H9 (cell line): ENCODE results near the gene PPT1. TPM values are rescaled to one million over a fixed set of nuclear protein-coding genes. Genes with fewer than 3 reads are reported as not detected.

ENCODE experiments used
- DNase-seq: peaks from one replicate; pipeline ENCODE4 v3.0.0-alpha.2; 2017
- H2AFZ ChIP-seq: one replicate; pipeline ENCODE4 v1.6.1; 2013; ENCODE audit warnings: mild to moderate bottlenecking, low read length, control low read depth, moderate library complexity
- H2AK5ac ChIP-seq: 2 replicates; pipeline ENCODE4 v1.6.1; 2013; ENCODE audit warnings: low read length, control low read depth, mixed read lengths; ENCODE audit not compliant: insufficient read length
- H2BK120ac ChIP-seq: one replicate; pipeline ENCODE4 v1.6.1; 2013; ENCODE audit warnings: low read depth, mild to moderate bottlenecking, low read length, control low read depth, inconsistent platforms; ENCODE audit not compliant: poor library complexity, severe bottlenecking
- H2BK12ac ChIP-seq: 2 replicates; pipeline ENCODE4 v1.6.1; 2013; ENCODE audit warnings: low read length, control low read depth, mixed read lengths, low read depth; ENCODE audit not compliant: insufficient read length
- H2BK15ac ChIP-seq: 2 replicates; pipeline ENCODE4 v1.6.1; 2013; ENCODE audit warnings: low read depth, low read length, control low read depth
- H2BK20ac ChIP-seq: one replicate; pipeline ENCODE4 v1.6.1; 2013; ENCODE audit warnings: low read depth, mild to moderate bottlenecking, low read length, control low read depth, inconsistent platforms; ENCODE audit not compliant: poor library complexity, severe bottlenecking
- H2BK5ac ChIP-seq: 2 replicates; pipeline ENCODE4 v1.6.1; 2013; ENCODE audit warnings: low read length, control low read depth, mixed read lengths; ENCODE audit not compliant: insufficient read length
- H3K14ac ChIP-seq: 2 replicates; pipeline ENCODE4 v1.6.1; 2013; ENCODE audit warnings: low read length, control low read depth; ENCODE audit not compliant: insufficient read depth
- H3K18ac ChIP-seq: 2 replicates; pipeline ENCODE4 v1.6.1; 2013; ENCODE audit warnings: low read depth, mild to moderate bottlenecking, mixed read lengths, low read length, control low read depth; ENCODE audit not compliant: insufficient read length
- H3K23ac ChIP-seq: 2 replicates; pipeline ENCODE4 v1.6.1; 2013; ENCODE audit warnings: low read length, control low read depth, mixed read lengths, low read depth; ENCODE audit not compliant: insufficient read length
- H3K23me2 ChIP-seq: 2 replicates; pipeline ENCODE4 v1.6.1; 2013; ENCODE audit warnings: low read depth, mild to moderate bottlenecking, mixed read lengths, low read length, control low read depth; ENCODE audit not compliant: insufficient read length, poor library complexity, severe bottlenecking
- H3K27ac ChIP-seq: 2 replicates; pipeline ENCODE4 v1.5.1; 2013; ENCODE audit warnings: low read length, control low read depth, mixed read lengths, low read depth; ENCODE audit not compliant: insufficient read length
- H3K27me3 ChIP-seq: 2 replicates; pipeline ENCODE4 v1.6.1; 2013; ENCODE audit warnings: low read length, control low read depth, inconsistent platforms; ENCODE audit not compliant: insufficient read depth
- H3K4ac ChIP-seq: 2 replicates; pipeline ENCODE4 v1.6.1; 2013; ENCODE audit warnings: low read depth, mild to moderate bottlenecking, control low read depth, inconsistent platforms, low read length, moderate library complexity
- H3K4me1 ChIP-seq: 2 replicates; pipeline ENCODE4 v1.6.1; 2013; ENCODE audit warnings: low read length, control low read depth, inconsistent platforms; ENCODE audit not compliant: insufficient read depth
- H3K4me2 ChIP-seq: 2 replicates; pipeline ENCODE4 v1.6.1; 2013; ENCODE audit warnings: low read length, control low read depth, mixed read lengths; ENCODE audit not compliant: insufficient read length, insufficient read depth
- H3K56ac ChIP-seq: 2 replicates; pipeline ENCODE4 v1.6.1; 2013; ENCODE audit warnings: low read depth, mild to moderate bottlenecking, mixed read lengths, low read length, control low read depth; ENCODE audit not compliant: insufficient read length
- H3K79me1 ChIP-seq: 2 replicates; pipeline ENCODE4 v1.6.1; 2013; ENCODE audit warnings: low read depth, mild to moderate bottlenecking, moderate library complexity, low read length, control low read depth, inconsistent platforms; ENCODE audit not compliant: insufficient read depth, poor library complexity, severe bottlenecking
- H3K79me2 ChIP-seq: 2 replicates; pipeline ENCODE4 v1.6.1; 2013; ENCODE audit warnings: low read length, control low read depth, inconsistent platforms; ENCODE audit not compliant: insufficient read depth
- H3K9ac ChIP-seq: 2 replicates; pipeline ENCODE4 v1.6.1; 2013; ENCODE audit warnings: low read length, control low read depth, mixed read lengths; ENCODE audit not compliant: insufficient read length; ENCODE audit errors: extremely low read depth
- H3K9me3 ChIP-seq: one replicate; pipeline ENCODE4 v1.6.1; 2013; ENCODE audit warnings: low read depth, low read length, inconsistent platforms; ENCODE audit not compliant: control insufficient read depth
- H3T11ph ChIP-seq: one replicate; pipeline ENCODE4 v1.6.1; 2013; ENCODE audit warnings: mild to moderate bottlenecking, low read length, control low read depth, inconsistent platforms
- H4K20me1 ChIP-seq: one replicate; pipeline ENCODE4 v1.6.1; 2013; ENCODE audit not compliant: control insufficient read depth, insufficient read length, insufficient read depth
- H4K5ac ChIP-seq: 2 replicates; pipeline ENCODE4 v1.6.1; 2013; ENCODE audit warnings: low read depth, mild to moderate bottlenecking, mixed read lengths, low read length, control low read depth; ENCODE audit not compliant: insufficient read length
- H4K8ac ChIP-seq: replicated peaks from 2 replicates; pipeline ENCODE4 v1.6.1; 2013; ENCODE audit warnings: low read length, control low read depth, mixed read lengths, low read depth; ENCODE audit not compliant: insufficient read length
- H4K91ac ChIP-seq: 2 replicates; pipeline ENCODE4 v1.6.1; 2013; ENCODE audit warnings: low read depth, mild to moderate bottlenecking, moderate library complexity, mixed read lengths, low read length, control low read depth; ENCODE audit not compliant: insufficient read length
- H3K27ac Mint-ChIP-seq, 3 experiments: 2 replicates in 2 of 3; 3 replicates in 1 of 3; pipeline ENCODE4 v1.8.0; 2020 to 2021; ENCODE audit warnings: mixed read lengths in 3 of 3, mild to moderate bottlenecking in 1 of 3, moderate library complexity in 1 of 3
- H3K27me3 Mint-ChIP-seq: 2 replicates; pipeline ENCODE4 v1.8.0; 2021; ENCODE audit warnings: low read depth, mild to moderate bottlenecking, moderate library complexity, mixed read lengths
- H3K36me3 Mint-ChIP-seq, 3 experiments: 2 replicates in 2 of 3; 3 replicates in 1 of 3; pipeline ENCODE4 v1.8.0; 2020 to 2021; ENCODE audit warnings: low read depth in 3 of 3, mixed read lengths in 3 of 3; ENCODE audit not compliant: insufficient read depth in 1 of 3
- H3K4me1 Mint-ChIP-seq, 2 experiments: 2 replicates each; pipeline ENCODE4 v1.8.0; 2020; ENCODE audit warnings: mixed read lengths in 2 of 2
- H3K4me3 Mint-ChIP-seq, 2 experiments: 2 replicates in 1 of 2; 3 replicates in 1 of 2; pipeline ENCODE4 v1.8.0; 2020 to 2021; ENCODE audit warnings: mild to moderate bottlenecking in 2 of 2, mixed read lengths in 2 of 2, moderate library complexity in 1 of 2
- H3K9me3 Mint-ChIP-seq, 2 experiments: 2 replicates in 1 of 2; 3 replicates in 1 of 2; pipeline ENCODE4 v1.8.0; 2020; ENCODE audit warnings: mild to moderate bottlenecking in 2 of 2, mixed read lengths in 2 of 2, moderate library complexity in 1 of 2
- WGBS: extraction: QIAGEN DNeasy Blood & Tissue Kit; methylation state at CpG from one replicate; pipeline ENCODE4 v1.1.7; 2013; ENCODE audit warnings: missing lambda C conversion rate, low lambda C conversion rate, mixed read lengths; ENCODE audit not compliant: insufficient read length; ENCODE audit errors: extremely low coverage; 5-methylcytosine and 5-hydroxymethylcytosine counted together
- total RNA-seq: library from RNA; stranded (reverse); gene quantifications from 2 replicates; pipeline ENCODE4 v1.2.1, GENCODE V29; 2021
- TF ChIP-seq, protein P1 (sequence below): fragments of 200-600 bp; sonication (generic); conservative IDR thresholded peaks from 3 replicates; pipeline ENCODE4 v1.8.0; 2021; ENCODE audit warnings: antibody characterized with exemption, mild to moderate bottlenecking

Gene PPT1
- total RNA-seq, 1 experiment from 2014 or later: 109 TPM

DNA sequence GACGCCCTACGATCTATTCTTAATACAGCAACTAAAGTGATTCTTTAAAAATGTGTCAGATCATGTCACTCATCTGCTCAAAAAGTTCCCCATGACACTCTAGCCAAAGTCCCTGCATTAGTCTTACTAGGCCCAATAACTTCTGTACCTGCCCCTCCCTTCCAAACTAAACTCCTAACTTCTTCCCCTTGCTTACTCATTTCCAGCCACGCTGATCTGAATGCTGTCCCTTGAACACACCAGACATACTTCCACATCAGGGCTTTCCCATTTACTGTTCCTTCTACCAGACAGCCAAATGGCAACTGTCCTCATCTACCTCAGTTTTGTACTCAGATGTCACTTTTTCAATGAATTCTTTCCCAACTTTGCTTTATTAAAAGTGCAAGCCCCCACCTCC lies 1.2 kb downstream of the PPT1 start:
- no CpG with 5 or more reads among the region's 3 CpGs for WGBS
- DNase-seq: no peak
- Mint-ChIP-seq H3K27ac (no peak overlapping the region), H3K4me1 (peaks cover 6 to 16% of the 10 kb centered on the region in 2 experiments), H3K36me3 (peaks cover 7 to 16% (median 10%) of the 10 kb centered on the region in 3 experiments; a peak in 5 of 7 replicates), H3K27me3 (peaks cover 12% of the 10 kb centered on the region), H3K4me3 (peak overlapping the region; percentile 2 to 60; a peak in 4 of 5 replicates), H3K9me3 (no peaks in the 10 kb centered on the region; a peak in 1 of 5 replicates)
- peak overlapping the region; percentile 94 for H3K4me2 ChIP-seq
- H3K18ac ChIP-seq: no peak overlapping the region
- H2AFZ ChIP-seq: no peak overlapping the region
- H3K23me2 ChIP-seq: peaks cover 5% of the 10 kb centered on the region
- peaks cover 6% of the 10 kb centered on the region; the same call in 1 of the 2 replicates for H3K79me2 ChIP-seq
- H3K79me1 ChIP-seq: peaks cover 6% of the 10 kb centered on the region
- no peak overlapping the region for H3K9ac ChIP-seq
- peaks cover 2% of the 10 kb centered on the region; the same call in 1 of the 2 replicates for H3K4me1 ChIP-seq
- H3K56ac ChIP-seq: no peak overlapping the region
- no peaks in the 10 kb centered on the region for H3K9me3 ChIP-seq
- no peak overlapping the region for H2AK5ac ChIP-seq
- H3K27me3 ChIP-seq: no peaks in the 10 kb centered on the region
- H3K27ac ChIP-seq: no peak overlapping the region
- H3K14ac ChIP-seq: no peak overlapping the region
- no peak overlapping the region for H3K23ac ChIP-seq
- H2BK15ac ChIP-seq: no peak overlapping the region
- H2BK20ac ChIP-seq: no peak overlapping the region
- H4K8ac ChIP-seq: no peak overlapping the region
- no peak overlapping the region for H3T11ph ChIP-seq
- H3K4ac ChIP-seq: no peak overlapping the region
- H2BK120ac ChIP-seq: no peak overlapping the region
- TF ChIP-seq, protein P1, sequence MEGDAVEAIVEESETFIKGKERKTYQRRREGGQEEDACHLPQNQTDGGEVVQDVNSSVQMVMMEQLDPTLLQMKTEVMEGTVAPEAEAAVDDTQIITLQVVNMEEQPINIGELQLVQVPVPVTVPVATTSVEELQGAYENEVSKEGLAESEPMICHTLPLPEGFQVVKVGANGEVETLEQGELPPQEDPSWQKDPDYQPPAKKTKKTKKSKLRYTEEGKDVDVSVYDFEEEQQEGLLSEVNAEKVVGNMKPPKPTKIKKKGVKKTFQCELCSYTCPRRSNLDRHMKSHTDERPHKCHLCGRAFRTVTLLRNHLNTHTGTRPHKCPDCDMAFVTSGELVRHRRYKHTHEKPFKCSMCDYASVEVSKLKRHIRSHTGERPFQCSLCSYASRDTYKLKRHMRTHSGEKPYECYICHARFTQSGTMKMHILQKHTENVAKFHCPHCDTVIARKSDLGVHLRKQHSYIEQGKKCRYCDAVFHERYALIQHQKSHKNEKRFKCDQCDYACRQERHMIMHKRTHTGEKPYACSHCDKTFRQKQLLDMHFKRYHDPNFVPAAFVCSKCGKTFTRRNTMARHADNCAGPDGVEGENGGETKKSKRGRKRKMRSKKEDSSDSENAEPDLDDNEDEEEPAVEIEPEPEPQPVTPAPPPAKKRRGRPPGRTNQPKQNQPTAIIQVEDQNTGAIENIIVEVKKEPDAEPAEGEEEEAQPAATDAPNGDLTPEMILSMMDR: no peak
- no peak overlapping the region for H4K5ac ChIP-seq
- no peak overlapping the region for H2BK12ac ChIP-seq
- no peaks in the 10 kb centered on the region for H4K20me1 ChIP-seq
- no peak overlapping the region for H4K91ac ChIP-seq
- H2BK5ac ChIP-seq: no peak overlapping the region
